ENCODE data around the gene SLC10A7. TPM values are rescaled to one million over a fixed set of nuclear protein-coding genes. Genes with fewer than 3 reads are reported as not detected.

SLC10A7 gene
- total and polyA plus RNA-seq, 7 experiments from 2014 or later = 7.9 to 26.8 (median 15.0) TPM

- H3K4me1 ChIP-seq (ENCODE audit: control insufficient read depth in 2 of 2, insufficient read depth in 2 of 2, low read length in 2 of 2) = no peaks in the 10 kb centered on the region
- ChIA-PET CTCF (no interaction called here), POLR2A (no interaction called here)
- H3K27me3 ChIP-seq (ENCODE audit: control insufficient read depth in 2 of 2, insufficient read depth in 2 of 2, low read length in 2 of 2) = no peaks in the 10 kb centered on the region
- ATAC-seq (no peak), DNase-seq (no peak)
- H3K27ac Mint-ChIP-seq = no peak overlapping the region
- H3K36me3 ChIP-seq (ENCODE audit: control insufficient read depth in 2 of 3, insufficient read depth in 3 of 3, low read length in 3 of 3) = no peaks in the 10 kb centered on the region
- no peak overlapping the region for H3K4me3 ChIP-seq (ENCODE audit: low read length)
- peaks cover 0 to 3% (median 0%) of the 10 kb centered on the region in 7 donors for H3K4me1 Mint-ChIP-seq
- H3K9me3 ChIP-seq (ENCODE audit: control insufficient read depth in 2 of 3, low read length in 3 of 3) = no peaks in the 10 kb centered on the region
- no peak overlapping the region for H3K27ac ChIP-seq (ENCODE audit: low read depth, low read length)
- peaks cover 0 to 4% (median 0%) of the 10 kb centered on the region in 11 donors for H3K9me3 Mint-ChIP-seq
- no peaks in the 10 kb centered on the region for H3K27me3 Mint-ChIP-seq
- peaks cover 6 to 37% (median 11%) of the 10 kb centered on the region in 5 donors for H3K36me3 Mint-ChIP-seq
- H3K4me3 Mint-ChIP-seq = no peak overlapping the region
- intact Hi-C loops (cut with micrococcal nuclease) = no loop called here
These were observed 222.1 kb downstream of the SLC10A7 start for GRCh38 chr4:146299607-146300006.

- no peaks in the 10 kb centered on the region for H3K36me3 ChIP-seq (ENCODE audit: control insufficient read depth in 2 of 3, insufficient read depth in 3 of 3, low read length in 3 of 3)
- H3K4me3 ChIP-seq (ENCODE audit: low read length) = no peak overlapping the region
- ATAC-seq (no peak), DNase-seq (no peak)
- H3K4me1 ChIP-seq (ENCODE audit: control insufficient read depth in 2 of 2, insufficient read depth in 2 of 2, low read length in 2 of 2) = no peaks in the 10 kb centered on the region
- Mint-ChIP-seq H3K36me3 (peaks cover 16 to 41% (median 31%) of the 10 kb centered on the region in 5 donors), H3K27ac (no peak overlapping the region), H3K4me3 (no peak overlapping the region), H3K4me1 (no peaks in the 10 kb centered on the region), H3K9me3 (peaks cover 0 to 1% (median 0%) of the 10 kb centered on the region in 11 donors), H3K27me3 (no peaks in the 10 kb centered on the region)
- no peaks in the 10 kb centered on the region for H3K9me3 ChIP-seq (ENCODE audit: control insufficient read depth in 2 of 3, low read length in 3 of 3)
- ChIA-PET POLR2A (no interaction called here), CTCF (no interaction called here)
- no peaks in the 10 kb centered on the region for H3K27me3 ChIP-seq (ENCODE audit: control insufficient read depth in 2 of 2, insufficient read depth in 2 of 2, low read length in 2 of 2)
- intact Hi-C loops (cut with micrococcal nuclease) = no loop called here
- no peak overlapping the region for H3K27ac ChIP-seq (ENCODE audit: low read depth, low read length)
These were observed 227.0 kb downstream of the SLC10A7 start for GRCh38 chr4:146294776-146295175.

GRCh38 chr4:146292508-146292907 is 229.2 kb downstream of the SLC10A7 start:
- no peaks in the 10 kb centered on the region for H3K4me1 ChIP-seq (ENCODE audit: control insufficient read depth in 2 of 2, insufficient read depth in 2 of 2, low read length in 2 of 2)
- no peak overlapping the region for H3K4me3 ChIP-seq (ENCODE audit: low read length)
- no peaks in the 10 kb centered on the region for H3K9me3 ChIP-seq (ENCODE audit: control insufficient read depth in 2 of 3, low read length in 3 of 3)
- peaks cover 0 to 5% (median 0%) of the 10 kb centered on the region in 3 experiments for H3K36me3 ChIP-seq (ENCODE audit: control insufficient read depth in 2 of 3, insufficient read depth in 3 of 3, low read length in 3 of 3)
- peaks cover 0 to 1% (median 0%) of the 10 kb centered on the region in 11 donors for H3K9me3 Mint-ChIP-seq
- POLR2A ChIA-PET = no interaction called here
- H3K27me3 Mint-ChIP-seq = no peaks in the 10 kb centered on the region
- H3K27me3 ChIP-seq (ENCODE audit: control insufficient read depth in 2 of 2, insufficient read depth in 2 of 2, low read length in 2 of 2) = no peaks in the 10 kb centered on the region
- H3K27ac ChIP-seq (ENCODE audit: low read depth, low read length) = no peak overlapping the region
- no peaks in the 10 kb centered on the region for H3K4me1 Mint-ChIP-seq
- CTCF ChIA-PET = no interaction called here
- intact Hi-C loops (cut with micrococcal nuclease) = no loop called here
- no peak for DNase-seq
- no peak overlapping the region for H3K27ac Mint-ChIP-seq
- no peak overlapping the region for H3K4me3 Mint-ChIP-seq
- ATAC-seq = no peak
- H3K36me3 Mint-ChIP-seq = peaks cover 14 to 39% (median 32%) of the 10 kb centered on the region in 5 donors

GRCh38 chr4:146291313-146291712 is 230.4 kb downstream of the SLC10A7 start:
- ChIA-PET CTCF (no interaction called here), POLR2A (no interaction called here)
- no peak overlapping the region for H3K4me3 ChIP-seq (ENCODE audit: low read length)
- no peaks in the 10 kb centered on the region for H3K4me1 ChIP-seq (ENCODE audit: control insufficient read depth in 2 of 2, insufficient read depth in 2 of 2, low read length in 2 of 2)
- Mint-ChIP-seq H3K4me3 (no peak overlapping the region), H3K4me1 (no peaks in the 10 kb centered on the region), H3K9me3 (peaks cover 0 to 1% (median 0%) of the 10 kb centered on the region in 11 donors), H3K27me3 (no peaks in the 10 kb centered on the region), H3K27ac (no peak overlapping the region), H3K36me3 (peaks cover 14 to 32% (median 31%) of the 10 kb centered on the region in 5 donors)
- no peaks in the 10 kb centered on the region for H3K27me3 ChIP-seq (ENCODE audit: control insufficient read depth in 2 of 2, insufficient read depth in 2 of 2, low read length in 2 of 2)
- no peaks in the 10 kb centered on the region for H3K9me3 ChIP-seq (ENCODE audit: control insufficient read depth in 2 of 3, low read length in 3 of 3)
- DNase-seq (no peak), ATAC-seq (no peak)
- no peak overlapping the region for H3K27ac ChIP-seq (ENCODE audit: low read depth, low read length)
- peaks cover 0 to 16% (median 0%) of the 10 kb centered on the region in 3 experiments for H3K36me3 ChIP-seq (ENCODE audit: control insufficient read depth in 2 of 3, insufficient read depth in 3 of 3, low read length in 3 of 3)
- intact Hi-C loops (cut with micrococcal nuclease) = no loop called here

- peak; percentile 61 for ATAC-seq
- Mint-ChIP-seq H3K4me1 (no peaks in the 10 kb centered on the region), H3K36me3 (peaks cover 11 to 26% (median 22%) of the 10 kb centered on the region in 5 donors), H3K27ac (no peak overlapping the region), H3K9me3 (peaks cover 0 to 1% (median 0%) of the 10 kb centered on the region in 11 donors), H3K4me3 (no peak overlapping the region), H3K27me3 (no peaks in the 10 kb centered on the region)
- ChIA-PET CTCF (no interaction called here), POLR2A (no interaction called here)
- H3K27me3 ChIP-seq (ENCODE audit: control insufficient read depth in 2 of 2, insufficient read depth in 2 of 2, low read length in 2 of 2) = no peaks in the 10 kb centered on the region
- DNase-seq = no peak
- intact Hi-C loops (cut with micrococcal nuclease) = no loop called here
- no peaks in the 10 kb centered on the region for H3K4me1 ChIP-seq (ENCODE audit: control insufficient read depth in 2 of 2, insufficient read depth in 2 of 2, low read length in 2 of 2)
- no peaks in the 10 kb centered on the region for H3K9me3 ChIP-seq (ENCODE audit: control insufficient read depth in 2 of 3, low read length in 3 of 3)
- H3K36me3 ChIP-seq (ENCODE audit: control insufficient read depth in 2 of 3, insufficient read depth in 3 of 3, low read length in 3 of 3) = peaks cover 0 to 20% (median 0%) of the 10 kb centered on the region in 3 experiments
- H3K27ac ChIP-seq (ENCODE audit: low read depth, low read length) = no peak overlapping the region
- no peak overlapping the region for H3K4me3 ChIP-seq (ENCODE audit: low read length)
These were observed 233.5 kb downstream of the SLC10A7 start for GRCh38 chr4:146288193-146288592.

- no peak overlapping the region for H3K4me3 ChIP-seq (ENCODE audit: low read length)
- Mint-ChIP-seq H3K36me3 (peaks cover 0 to 20% (median 6%) of the 10 kb centered on the region in 5 donors), H3K9me3 (no peaks in the 10 kb centered on the region), H3K4me3 (no peak overlapping the region), H3K27me3 (no peaks in the 10 kb centered on the region), H3K4me1 (no peaks in the 10 kb centered on the region), H3K27ac (no peak overlapping the region)
- DNase-seq (no peak), ATAC-seq (no peak)
- ChIA-PET POLR2A (no interaction called here), CTCF (no interaction called here)
- H3K9me3 ChIP-seq (ENCODE audit: control insufficient read depth in 2 of 3, low read length in 3 of 3) = no peaks in the 10 kb centered on the region
- H3K4me1 ChIP-seq (ENCODE audit: control insufficient read depth in 2 of 2, insufficient read depth in 2 of 2, low read length in 2 of 2) = no peaks in the 10 kb centered on the region
- H3K27me3 ChIP-seq (ENCODE audit: control insufficient read depth in 2 of 2, insufficient read depth in 2 of 2, low read length in 2 of 2) = no peaks in the 10 kb centered on the region
- peaks cover 0 to 20% (median 0%) of the 10 kb centered on the region in 3 experiments for H3K36me3 ChIP-seq (ENCODE audit: control insufficient read depth in 2 of 3, insufficient read depth in 3 of 3, low read length in 3 of 3)
- intact Hi-C loops (cut with micrococcal nuclease) = no loop called here
- H3K27ac ChIP-seq (ENCODE audit: low read depth, low read length) = no peak overlapping the region
These were observed 236.7 kb downstream of the SLC10A7 start for GRCh38 chr4:146285037-146285436.

- CTCF ChIA-PET = no interaction called here
- Histone ChIP-seq H3K36me3 (ENCODE audit: control insufficient read depth in 2 of 3, insufficient read depth in 3 of 3, low read length in 3 of 3) (peaks cover 0 to 20% (median 0%) of the 10 kb centered on the region in 3 experiments), H3K9me3 (ENCODE audit: control insufficient read depth in 2 of 3, low read length in 3 of 3) (no peaks in the 10 kb centered on the region), H3K27me3 (ENCODE audit: control insufficient read depth in 2 of 2, insufficient read depth in 2 of 2, low read length in 2 of 2) (no peaks in the 10 kb centered on the region), H3K27ac (ENCODE audit: low read depth, low read length) (no peak overlapping the region), H3K4me1 (ENCODE audit: control insufficient read depth in 2 of 2, insufficient read depth in 2 of 2, low read length in 2 of 2) (no peaks in the 10 kb centered on the region), H3K4me3 (ENCODE audit: low read length) (no peak overlapping the region)
- Mint-ChIP-seq H3K4me1 (no peaks in the 10 kb centered on the region), H3K27me3 (no peaks in the 10 kb centered on the region), H3K4me3 (no peak overlapping the region), H3K9me3 (no peaks in the 10 kb centered on the region), H3K36me3 (peaks cover 0 to 22% (median 9%) of the 10 kb centered on the region in 5 donors), H3K27ac (no peak overlapping the region)
- DNase-seq = no peak
- POLR2A ChIA-PET = no interaction called here
- ATAC-seq = no peak
- intact Hi-C loops (cut with micrococcal nuclease) = no loop called here
These were observed 237.7 kb downstream of the SLC10A7 start for GRCh38 chr4:146283758-146284651.

Measured in naive thymus-derived CD4-positive, alpha-beta T cell (primary cell).